ENCODE results near the gene RAMAC.

Gene RAMAC

GRCh38 chr15:82952158-82953081, 33.6 kb upstream of the RAMAC start, which contains the start of gene HOMER2:
TSS of gene HOMER2 (minus strand) at chr15:82952720. CDS start at chr15:82952535, 185 bp downstream.
- no peak for DNase-seq (ENCODE audit: extremely low read depth, low read depth)
- TF ChIP-seq CTCF (IDR thresholded peaks at IDR 0.05; ENCODE audit: low read depth, low read length) = no peak

- TF ChIP-seq CTCF (IDR thresholded peaks at IDR 0.05; ENCODE audit: low read depth, low read length) = no peak
- DNase-seq (ENCODE audit: extremely low read depth, low read depth) = no peak
Observed at GRCh38 chr15:82958638-82959037, 27.4 kb upstream of the RAMAC start.

GRCh38 chr15:82959423-82959822, 26.6 kb upstream of the RAMAC start:
- DNase-seq (ENCODE audit: extremely low read depth, low read depth) = no peak
- no peak for TF ChIP-seq CTCF (IDR thresholded peaks at IDR 0.05; ENCODE audit: low read depth, low read length)

- DNase-seq (ENCODE audit: extremely low read depth, low read depth) = no peak
- no peak for TF ChIP-seq CTCF (IDR thresholded peaks at IDR 0.05; ENCODE audit: low read depth, low read length)
Observed at GRCh38 chr15:82960766-82961165, 25.2 kb upstream of the RAMAC start.

GRCh38 chr15:82963471-82964341, 22.3 kb upstream of the RAMAC start:
- TF ChIP-seq CTCF (IDR thresholded peaks at IDR 0.05; ENCODE audit: low read depth, low read length) = no peak
- DNase-seq (ENCODE audit: extremely low read depth, low read depth) = no peak

- TF ChIP-seq CTCF (IDR thresholded peaks at IDR 0.05; ENCODE audit: low read depth, low read length) = no peak
- DNase-seq (ENCODE audit: extremely low read depth, low read depth) = no peak
Observed at GRCh38 chr15:82964890-82965289, 21.1 kb upstream of the RAMAC start.

GRCh38 chr15:82966671-82967071, 19.3 kb upstream of the RAMAC start:
- no peak for TF ChIP-seq CTCF (IDR thresholded peaks at IDR 0.05; ENCODE audit: low read depth, low read length)

More at GRCh38 chr15:82966671-82967071, 19.3 kb upstream of the RAMAC start:
- DNase-seq (ENCODE audit: extremely low read depth, low read depth) = no peak
